ENCODE results near the gene DDX39A. TPM values are rescaled to one million over a fixed set of nuclear protein-coding genes. Genes with fewer than 3 reads are reported as not detected.

The DDX39A gene
- total and polyA plus RNA-seq, 2 of the 8 experiments (the other 6 are each of a cell fraction or from before 2014, with no cell fraction given) = 139 TPM

DNA sequence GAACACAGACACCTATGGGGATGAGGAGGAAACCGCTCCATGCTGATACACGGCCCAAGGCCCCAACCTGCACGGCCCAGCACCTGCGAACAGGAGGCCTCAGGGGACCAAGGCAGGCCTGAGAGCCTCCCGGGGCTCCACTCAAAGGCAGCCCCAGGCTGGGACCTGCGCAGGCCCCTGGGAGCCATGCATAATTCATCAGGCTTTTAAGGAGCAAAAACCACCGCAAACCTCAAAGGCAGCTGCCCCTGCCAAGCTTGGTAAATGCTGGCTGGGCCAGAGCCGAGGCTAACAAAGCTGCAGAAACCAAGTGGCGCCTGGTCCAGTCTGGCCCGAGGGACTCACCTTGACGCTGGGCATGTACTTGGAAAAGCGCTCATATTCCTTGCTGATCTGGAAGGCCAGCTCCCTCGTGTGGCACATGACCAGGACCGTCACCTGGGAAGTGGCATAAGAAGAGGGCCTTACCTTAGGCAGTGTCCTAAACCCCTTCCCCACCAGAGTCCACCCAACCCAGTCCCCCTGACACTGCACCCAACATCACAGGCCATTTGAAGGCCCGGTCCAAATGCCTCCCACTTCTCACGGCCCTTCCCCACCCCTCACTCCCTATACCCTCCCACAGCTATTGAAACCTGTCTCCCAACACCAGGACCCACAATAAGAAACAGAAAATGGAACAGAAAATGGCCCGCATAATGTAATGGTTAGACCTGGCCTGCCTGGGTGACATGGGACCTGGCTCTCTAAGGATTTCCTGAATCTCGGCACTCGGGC is 7.8 kb downstream of the DDX39A start:
- no peak overlapping the region for H2BK20ac ChIP-seq (ENCODE audit: low read length)
- H3K27me3 ChIP-seq (replicated peaks in 1 of 4; ENCODE audit: control insufficient read depth in 3 of 4, extremely low read depth in 1 of 4, insufficient read depth in 3 of 4, low read length in 3 of 4) = no peaks in the 10 kb centered on the region
- H2BK15ac ChIP-seq (ENCODE audit: low read length) = no peak overlapping the region
- 91% methylated on average over 19 of the region's 19 CpGs; no CpG with 5 or more reads in 1 of the 2 experiments for whole genome bisulfite sequencing, 2 experiments (ENCODE audit: extremely low coverage in 1 of 2, insufficient coverage in 1 of 2, insufficient read length in 1 of 2, insufficient replicate concordance in 2 of 2, low coverage in 1 of 2, low lambda C conversion rate in 2 of 2, missing lambda C conversion rate in 1 of 2)
- no peak overlapping the region for H3K56ac ChIP-seq (replicated peaks; ENCODE audit: insufficient read length, low read depth, low read length)
- H3K4me1 ChIP-seq (replicated peaks in 1 of 4; ENCODE audit: control insufficient read depth in 3 of 4, insufficient read depth in 4 of 4, low read length in 3 of 4) = peaks cover 0 to 6% (median 2%) of the 10 kb centered on the region in 4 experiments; a peak in 4 of 7 replicates
- H2AFZ ChIP-seq (ENCODE audit: low read length) = no peak overlapping the region
- peaks cover 40 to 57% (median 51%) of the 10 kb centered on the region in 4 experiments for H3K36me3 ChIP-seq (ENCODE audit: control insufficient read depth in 2 of 4, insufficient read depth in 4 of 4, low read length in 3 of 4)
- no peaks in the 10 kb centered on the region for H3K9me3 ChIP-seq (ENCODE audit: insufficient read depth in 2 of 2, low read depth in 1 of 2, low read length in 1 of 2)
- H3K79me2 ChIP-seq (ENCODE audit: control insufficient read depth in 1 of 2, insufficient read depth in 2 of 2, low read length in 2 of 2) = peaks cover 20 to 48% of the 10 kb centered on the region in 2 experiments
- POLR2A ChIA-PET (ENCODE audit: partially characterized antibody) = interaction anchor here (0.5 to 2.1 kb wide), 3 partner anchors 30 to 207 kb away, joined by 3 to 6 read pairs (median 3); partner anchors contain the start of gene ADGRE5
- FAIRE-seq (no peak), DNase-seq (ENCODE audit: low read depth in 1 of 2, low spot score in 2 of 2) (no peak)
- peak overlapping the region; percentile 25; the same call in 1 of the 2 replicates for H3K27ac ChIP-seq (ENCODE audit: low read depth, low read length)
- peaks cover 27 to 38% of the 10 kb centered on the region in 2 experiments for H4K20me1 ChIP-seq (replicated peaks in 1 of 2; ENCODE audit: control insufficient read depth in 1 of 2, insufficient read depth in 2 of 2, low read length in 2 of 2)
- H2BK12ac ChIP-seq (ENCODE audit: low read depth, low read length) = no peak overlapping the region
- H3K79me1 ChIP-seq (ENCODE audit: low read depth, low read length) = peaks cover 8% of the 10 kb centered on the region
- H3K23ac ChIP-seq (ENCODE audit: insufficient read length) = no peak overlapping the region
- H3K4me3 ChIP-seq (ENCODE audit: extremely low read depth in 1 of 4, insufficient read depth in 2 of 4, low read depth in 3 of 4, low read length in 4 of 4) = no peak overlapping the region
- no peak overlapping the region for H4K8ac ChIP-seq (ENCODE audit: extremely low read depth, insufficient read depth, low read length)
- H3K4ac ChIP-seq (replicated peaks; ENCODE audit: insufficient read length, low read depth, low read length) = no peak overlapping the region
- no peak overlapping the region for H2BK120ac ChIP-seq (replicated peaks; ENCODE audit: low read depth, low read length)
- H2AK5ac ChIP-seq (ENCODE audit: low read depth, low read length) = no peak overlapping the region
- no peak overlapping the region for H3K14ac ChIP-seq (ENCODE audit: insufficient read length)
- no peak overlapping the region for H2BK5ac ChIP-seq (ENCODE audit: low read depth, low read length)
- H3K18ac ChIP-seq (ENCODE audit: extremely low read depth, low read length) = no peak overlapping the region
- no peak overlapping the region for H4K5ac ChIP-seq (ENCODE audit: insufficient read length, low read depth, low read length)
- no peaks in the 10 kb centered on the region for H3K23me2 ChIP-seq (ENCODE audit: low read depth, low read length)
- no peak overlapping the region for H3K4me2 ChIP-seq (ENCODE audit: insufficient read depth in 1 of 2, low read depth in 2 of 2, low read length in 2 of 2)
- CTCF ChIA-PET (ENCODE audit: partially characterized antibody) = interaction anchor here (9.1 kb wide), 1 partner anchor 49 kb away, joined by 114 read pairs; no protein-coding TSS in a partner anchor
- H3K9ac ChIP-seq (replicated peaks in 1 of 4; ENCODE audit: extremely low read depth in 1 of 4, low read depth in 3 of 4, low read length in 3 of 4) = no peak overlapping the region
- no peak overlapping the region for H4K91ac ChIP-seq (replicated peaks; ENCODE audit: insufficient read length, low read length)
- TF ChIP-seq, protein P1, sequence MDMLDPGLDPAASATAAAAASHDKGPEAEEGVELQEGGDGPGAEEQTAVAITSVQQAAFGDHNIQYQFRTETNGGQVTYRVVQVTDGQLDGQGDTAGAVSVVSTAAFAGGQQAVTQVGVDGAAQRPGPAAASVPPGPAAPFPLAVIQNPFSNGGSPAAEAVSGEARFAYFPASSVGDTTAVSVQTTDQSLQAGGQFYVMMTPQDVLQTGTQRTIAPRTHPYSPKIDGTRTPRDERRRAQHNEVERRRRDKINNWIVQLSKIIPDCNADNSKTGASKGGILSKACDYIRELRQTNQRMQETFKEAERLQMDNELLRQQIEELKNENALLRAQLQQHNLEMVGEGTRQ (IDR thresholded peaks at IDR 0.05; ENCODE audit: low read length) = no peak
- no peak for TF ChIP-seq POLR2AphosphoS5 (IDR thresholded peaks at IDR 0.05; ENCODE audit: low read depth, low read length)
- no peak for TF ChIP-seq MAFK (IDR thresholded peaks at IDR 0.05; ENCODE audit: low read depth, low read length)
- no peak for TF ChIP-seq CTBP2 (IDR thresholded peaks at IDR 0.05; ENCODE audit: borderline replicate concordance, insufficient read depth, insufficient read length, low read length)
- TF ChIP-seq CBX5 (IDR thresholded peaks at IDR 0.05; ENCODE audit: low read depth, low read length) = no peak
- TF ChIP-seq CBX8 (IDR thresholded peaks at IDR 0.05; ENCODE audit: borderline replicate concordance, low read depth, low read length) = no peak
- TF ChIP-seq RAD21 (IDR thresholded peaks at IDR 0.05 in 1 of 2, conservative IDR thresholded peaks at IDR 0.05 in 1 of 2; ENCODE audit: low read depth in 2 of 2, low read length in 2 of 2) = no peak
- no peak for TF ChIP-seq CEBPB (IDR thresholded peaks at IDR 0.05; ENCODE audit: low read depth, low read length)
- TF ChIP-seq TCF12 (IDR thresholded peaks at IDR 0.05; ENCODE audit: low read depth, low read length) = no peak
- no peak for TF ChIP-seq SP2 (IDR thresholded peaks at IDR 0.05; ENCODE audit: low read length)
- TF ChIP-seq FOSL1 (IDR thresholded peaks at IDR 0.05; ENCODE audit: insufficient read depth, low read depth, low read length) = no peak

Measured in H1 (cell line).